GM12873 (cell line): ENCODE results near the gene XRN2.

Experiments used
- CTCF ChIP-seq: IDR thresholded peaks from 2 replicates; pipeline ENCODE4 v1.5.1; 2012; ENCODE audit warnings: low read depth, mild to moderate bottlenecking, moderate library complexity, low read length, control low read depth; ENCODE audit not compliant: insufficient read depth; ENCODE audit errors: missing control alignments

The XRN2 gene

DNA sequence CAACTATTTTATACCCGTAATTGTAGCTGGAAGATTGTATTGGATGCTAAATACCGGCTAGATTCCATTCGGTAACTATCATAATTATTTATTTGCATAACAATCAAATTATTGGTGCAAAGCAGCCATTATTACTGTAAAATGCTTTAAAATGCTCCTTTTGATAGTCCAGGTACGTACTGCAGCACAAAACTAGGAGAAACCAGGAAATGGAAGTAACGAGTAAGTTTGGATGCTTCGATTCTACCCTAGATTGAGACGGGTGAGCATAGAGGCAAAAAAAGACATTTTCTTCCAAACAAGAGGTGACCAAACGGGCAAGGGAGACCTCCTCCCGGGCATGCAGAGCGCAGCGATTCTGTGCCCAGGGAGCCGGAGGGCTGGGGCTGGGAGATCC, 469 bp upstream of the XRN2 start:
- TF ChIP-seq CTCF, result no peak

DNA sequence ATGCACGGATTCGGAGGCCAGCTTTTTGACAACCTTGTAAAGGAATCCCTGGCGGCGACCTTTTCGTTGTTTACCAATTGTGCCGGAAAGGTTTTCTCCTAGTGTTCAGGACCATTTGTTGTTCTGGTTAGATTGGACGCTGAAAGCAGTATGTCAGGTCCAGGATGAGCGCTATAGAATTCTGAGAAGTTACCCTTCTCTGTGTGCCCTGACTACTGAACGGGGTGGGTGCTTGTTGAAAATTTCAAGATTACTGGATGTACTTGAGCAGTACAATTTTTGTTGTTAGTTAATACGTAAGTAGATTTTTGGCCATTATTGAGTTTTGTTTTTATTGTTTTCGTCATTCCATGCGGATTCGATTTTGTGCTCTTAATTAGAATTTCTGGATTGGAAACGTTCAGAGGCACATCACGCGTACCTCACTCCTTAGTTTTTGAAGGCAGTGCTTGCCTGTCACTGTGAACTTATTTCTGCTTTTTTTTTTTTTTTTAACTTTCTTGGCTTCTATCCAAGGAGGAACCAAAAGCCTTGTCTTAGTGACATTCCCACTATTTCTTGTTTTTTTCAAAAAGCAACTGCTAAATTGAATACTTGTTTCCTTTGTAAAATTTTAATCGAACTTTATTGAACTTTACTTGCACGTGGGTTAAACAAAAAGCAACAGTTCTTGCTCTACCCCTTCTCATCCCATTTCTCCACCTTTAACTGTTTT, 898 bp downstream of the XRN2 start:
- no peak for TF ChIP-seq CTCF

- no peak for TF ChIP-seq CTCF
Measured at GRCh38 chr20:21308340-21308739, 5.2 kb downstream of the XRN2 start.

DNA sequence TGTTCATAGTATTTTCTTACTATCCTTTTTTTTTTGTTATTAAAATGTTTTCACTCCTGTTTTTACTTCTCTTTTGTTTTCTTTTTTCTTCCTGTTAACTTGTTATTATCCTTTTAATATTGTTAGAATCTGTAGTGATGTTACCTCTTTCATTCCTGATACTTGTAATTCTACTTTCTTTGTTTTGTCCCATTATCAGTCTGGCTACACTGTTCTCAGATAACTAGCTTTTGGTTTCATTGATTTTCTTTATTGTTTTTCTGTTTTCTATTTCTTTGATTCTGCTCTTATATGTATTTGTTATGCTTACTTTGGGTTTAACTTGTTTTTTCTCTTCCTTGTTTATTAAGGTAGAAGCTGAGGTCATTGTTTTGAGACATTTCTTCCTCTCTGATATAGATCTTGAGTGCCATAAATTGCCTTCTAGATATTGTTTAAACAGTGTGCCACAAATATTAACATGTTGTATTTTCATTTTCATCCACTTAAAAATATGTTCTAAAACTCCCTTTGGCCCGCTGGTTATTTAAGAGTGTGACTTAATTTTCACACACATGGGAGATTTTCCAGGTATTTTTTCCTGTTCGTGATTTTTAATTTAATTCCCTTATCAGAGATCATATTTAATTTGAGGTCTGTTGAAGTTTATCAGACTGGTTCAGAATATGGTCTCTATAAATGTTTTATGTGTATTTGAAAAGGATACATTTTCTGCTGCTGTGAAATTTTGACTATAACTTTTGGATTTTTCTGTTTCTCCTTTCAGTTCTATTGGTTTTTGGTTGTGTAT, 6.7 kb downstream of the XRN2 start:
- no peak for TF ChIP-seq CTCF

DNA sequence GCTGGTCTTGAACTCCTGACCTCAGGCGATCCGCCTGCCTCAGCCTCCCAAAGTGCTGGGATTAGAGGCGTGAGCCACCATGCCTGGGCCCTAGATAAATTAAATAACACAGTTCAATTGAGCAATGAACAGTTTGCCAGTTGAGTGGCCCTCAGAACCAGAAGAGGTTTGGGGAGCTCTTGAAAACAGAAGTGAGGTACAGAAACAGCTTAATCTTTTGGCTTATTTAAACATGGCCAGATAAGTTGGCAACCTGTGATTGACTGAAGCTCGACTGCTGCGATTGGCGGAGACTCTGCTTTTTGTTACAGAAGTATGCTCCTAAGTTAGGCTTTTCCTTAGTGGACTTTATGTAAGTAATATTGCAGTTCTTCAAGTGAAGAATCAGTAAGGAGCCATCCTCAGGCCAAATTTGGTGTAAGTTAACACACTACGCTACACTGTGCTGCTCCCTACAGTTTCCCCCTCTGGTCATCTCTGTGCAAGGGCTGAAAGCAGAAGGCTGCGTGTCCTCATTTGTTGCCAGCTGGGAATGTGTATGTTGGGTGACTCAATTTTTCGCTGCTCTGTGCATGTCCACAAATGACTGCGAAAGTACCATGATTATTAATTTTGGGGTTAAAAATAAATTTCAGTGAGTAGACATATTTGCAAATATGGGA, 9.8 kb downstream of the XRN2 start:
- TF ChIP-seq CTCF, result no peak

GRCh38 chr20:21315138-21315537, 12.0 kb downstream of the XRN2 start:
- no peak for TF ChIP-seq CTCF

DNA sequence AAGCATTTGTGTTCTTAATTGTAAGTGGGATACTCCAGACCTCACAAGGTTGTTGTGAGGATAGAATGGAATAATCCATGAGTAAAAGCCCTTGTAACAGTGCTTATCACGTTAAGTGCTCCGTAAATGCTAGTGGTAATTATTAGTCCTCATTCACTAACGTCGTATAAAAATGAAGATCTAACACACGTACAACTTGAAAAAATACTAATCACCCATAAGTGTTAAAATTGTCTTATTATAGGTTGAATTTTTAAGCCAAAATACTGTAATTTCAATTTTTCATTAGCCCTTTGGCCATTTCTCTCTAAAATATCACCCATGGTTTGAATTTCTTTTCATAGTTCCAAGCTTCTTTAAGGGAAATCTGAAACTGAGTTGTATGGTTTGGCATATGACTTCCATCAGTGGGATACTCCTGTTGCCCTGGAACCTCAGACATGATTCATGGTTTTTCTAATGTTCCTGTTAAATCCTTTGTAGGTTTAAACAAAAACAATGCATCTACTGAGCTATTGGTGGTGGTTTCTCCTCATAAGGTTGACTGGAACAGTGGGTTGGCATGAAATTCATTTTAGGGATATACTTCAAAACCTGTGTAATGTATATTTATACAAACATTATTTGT, 19.1 kb downstream of the XRN2 start:
- TF ChIP-seq CTCF, result no peak
